Mammary epithelial cell (primary cell): Measurements from ENCODE around the gene THOP1.

Source experiments
- CTCF ChIP-seq, 2 donors: IDR thresholded peaks in 1 of 2; conservative IDR thresholded peaks in 1 of 2; 2 replicates each; pipeline ENCODE4 v1.5.1; 2011 to 2012; ENCODE audit warnings: inconsistent platforms in 2 of 2, low read length in 2 of 2, mild to moderate bottlenecking in 2 of 2, control low read depth in 1 of 2, low read depth in 1 of 2; ENCODE audit not compliant: insufficient read depth in 1 of 2; ENCODE audit errors: extremely low read depth in 1 of 2
- EZH2 ChIP-seq: IDR thresholded peaks from 2 replicates; pipeline ENCODE4 v1.6.1; 2012; ENCODE audit warnings: low read length, inconsistent platforms, borderline replicate concordance

GRCh38 chr19:2764945-2765344, 20.4 kb upstream of the THOP1 start:
- no peak for TF ChIP-seq CTCF (conservative IDR thresholded peaks at IDR 0.05 in 1 of 2, IDR thresholded peaks at IDR 0.05 in 1 of 2; ENCODE audit: extremely low read depth in 1 of 2, insufficient read depth in 1 of 2, low read depth in 1 of 2, low read length in 2 of 2)
- TF ChIP-seq EZH2 = no peak
